Measurements from ENCODE around the gene ADAP1. TPM values are rescaled to one million over a fixed set of nuclear protein-coding genes. Genes with fewer than 3 reads are reported as not detected.
A peak's percentile ranks its signal among the peaks of the same experiment; 100 is the strongest.

The ADAP1 gene
- polyA plus RNA-seq, 3 donors, result 49.1 to 117 (median 72.2) TPM

- Histone ChIP-seq H3K9ac (ENCODE audit: insufficient read depth, low read length, poor library complexity, severe bottlenecking) (no peak overlapping the region), H3K9me3 (replicated peaks in 1 of 2; ENCODE audit: control insufficient read depth in 1 of 2, insufficient read depth in 1 of 2, low read length in 2 of 2) (no peaks in the 10 kb centered on the region), H3K4me2 (replicated peaks; ENCODE audit: extremely low read depth, low read length, poor library complexity, severe bottlenecking) (no peak overlapping the region), H2AFZ (ENCODE audit: insufficient read depth, low read depth, low read length, poor library complexity, severe bottlenecking) (no peak overlapping the region), H3K27ac (ENCODE audit: low read depth in 1 of 2, low read length in 2 of 2) (no peak overlapping the region), H3K79me2 (ENCODE audit: insufficient read depth, low read length) (peaks cover 79% of the 10 kb centered on the region), H3K27me3 (ENCODE audit: control insufficient read depth in 2 of 2, insufficient read depth in 2 of 2, low read length in 2 of 2) (no peaks in the 10 kb centered on the region), H3K4me3 (replicated peaks in 1 of 3; ENCODE audit: low read depth in 2 of 3, low read length in 3 of 3) (no peak overlapping the region), H3K36me3 (replicated peaks in 1 of 2; ENCODE audit: control insufficient read depth in 1 of 2, insufficient read depth in 2 of 2, low read length in 2 of 2) (peaks cover 23 to 27% of the 10 kb centered on the region in 2 donors), H4K20me1 (ENCODE audit: insufficient read depth, low read length) (peaks cover 79% of the 10 kb centered on the region), H3K4me1 (ENCODE audit: control insufficient read depth in 1 of 2, insufficient read depth in 2 of 2, low read length in 2 of 2) (peaks cover 28 to 32% of the 10 kb centered on the region in 2 donors)
- Mint-ChIP-seq H3K27ac (peak overlapping the region in 1 of 7 donors; percentile 8), H3K4me3 (no peak overlapping the region), H3K36me3 (peaks cover 24 to 48% of the 10 kb centered on the region in 2 donors), H3K4me1 (peaks cover 42% of the 10 kb centered on the region), H3K9me3 (peaks cover 0 to 3% (median 0%) of the 10 kb centered on the region in 7 donors), H3K27me3 (ENCODE audit: low read depth in 3 of 3) (peaks cover 0 to 4% (median 1%) of the 10 kb centered on the region in 3 donors)
- 96% methylated on average over 26 of the region's 30 CpGs for WGBS (ENCODE audit: insufficient coverage)
- TF ChIP-seq CTCF (IDR thresholded peaks at IDR 0.05), result no peak
- intact Hi-C loops (cut with micrococcal nuclease), result no loop called here
- DNase-seq, result no peak
Measured at GRCh38 chr7:945556-946255, 8.8 kb downstream of the ADAP1 start.

DNA sequence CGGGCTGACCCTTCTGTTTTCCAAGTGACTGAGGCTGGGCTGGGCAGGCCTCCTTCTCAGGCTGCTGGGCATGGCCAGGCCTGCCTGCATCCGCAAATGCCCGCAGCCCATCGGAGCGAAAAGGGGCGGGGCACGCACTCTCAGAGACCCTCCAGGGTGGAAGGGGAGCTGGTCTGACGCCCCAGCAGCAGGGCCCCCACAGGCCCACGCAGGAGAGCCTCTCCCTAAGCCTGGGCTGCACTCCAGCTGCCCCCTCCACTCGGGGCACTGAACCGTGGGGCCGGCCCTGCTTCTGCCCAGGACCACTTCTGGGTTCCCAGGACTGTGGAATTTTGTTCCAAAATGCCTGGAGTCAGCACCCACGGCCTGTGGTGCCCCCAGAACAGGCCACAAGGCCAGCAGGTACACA is 9.3 kb downstream of the ADAP1 start:
- Histone ChIP-seq H3K4me2 (replicated peaks; ENCODE audit: extremely low read depth, low read length, poor library complexity, severe bottlenecking) (no peak overlapping the region), H3K36me3 (replicated peaks in 1 of 2; ENCODE audit: control insufficient read depth in 1 of 2, insufficient read depth in 2 of 2, low read length in 2 of 2) (peaks cover 23 to 27% of the 10 kb centered on the region in 2 donors), H2AFZ (ENCODE audit: insufficient read depth, low read depth, low read length, poor library complexity, severe bottlenecking) (no peak overlapping the region), H4K20me1 (ENCODE audit: insufficient read depth, low read length) (peaks cover 79% of the 10 kb centered on the region), H3K9me3 (replicated peaks in 1 of 2; ENCODE audit: control insufficient read depth in 1 of 2, insufficient read depth in 1 of 2, low read length in 2 of 2) (no peaks in the 10 kb centered on the region), H3K4me3 (replicated peaks in 1 of 3; ENCODE audit: low read depth in 2 of 3, low read length in 3 of 3) (no peak overlapping the region), H3K9ac (ENCODE audit: insufficient read depth, low read length, poor library complexity, severe bottlenecking) (no peak overlapping the region), H3K27me3 (ENCODE audit: control insufficient read depth in 2 of 2, insufficient read depth in 2 of 2, low read length in 2 of 2) (no peaks in the 10 kb centered on the region), H3K27ac (ENCODE audit: low read depth in 1 of 2, low read length in 2 of 2) (no peak overlapping the region), H3K4me1 (ENCODE audit: control insufficient read depth in 1 of 2, insufficient read depth in 2 of 2, low read length in 2 of 2) (peaks cover 28 to 32% of the 10 kb centered on the region in 2 donors), H3K79me2 (ENCODE audit: insufficient read depth, low read length) (peaks cover 79% of the 10 kb centered on the region)
- whole genome bisulfite sequencing (ENCODE audit: insufficient coverage), result 94% methylated on average over 12 of the region's 13 CpGs
- no peak for DNase-seq
- peaks cover 0 to 3% (median 0%) of the 10 kb centered on the region in 7 donors for H3K9me3 Mint-ChIP-seq
- H3K36me3 Mint-ChIP-seq, result peaks cover 23 to 45% of the 10 kb centered on the region in 2 donors
- H3K4me1 Mint-ChIP-seq, result peaks cover 43% of the 10 kb centered on the region
- TF ChIP-seq CTCF (IDR thresholded peaks at IDR 0.05), result no peak
- H3K27ac Mint-ChIP-seq, result peak overlapping the region in 2 of 7 donors; percentile 6 to 80
- H3K4me3 Mint-ChIP-seq, result no peak overlapping the region
- intact Hi-C loops (cut with micrococcal nuclease), result no loop called here
- peaks cover 0 to 4% (median 1%) of the 10 kb centered on the region in 3 donors for H3K27me3 Mint-ChIP-seq (ENCODE audit: low read depth in 3 of 3)
